ENCODE data around the gene TGFB1. TPM values are rescaled to one million over a fixed set of nuclear protein-coding genes. Genes with fewer than 3 reads are reported as not detected.

TGFB1 gene
- total and polyA plus RNA-seq, 9 of the 15 experiments (the other 6 are each of a cell fraction or from before 2014, with no cell fraction given) = 0.24 to 159 (median 17.2) TPM

DNA sequence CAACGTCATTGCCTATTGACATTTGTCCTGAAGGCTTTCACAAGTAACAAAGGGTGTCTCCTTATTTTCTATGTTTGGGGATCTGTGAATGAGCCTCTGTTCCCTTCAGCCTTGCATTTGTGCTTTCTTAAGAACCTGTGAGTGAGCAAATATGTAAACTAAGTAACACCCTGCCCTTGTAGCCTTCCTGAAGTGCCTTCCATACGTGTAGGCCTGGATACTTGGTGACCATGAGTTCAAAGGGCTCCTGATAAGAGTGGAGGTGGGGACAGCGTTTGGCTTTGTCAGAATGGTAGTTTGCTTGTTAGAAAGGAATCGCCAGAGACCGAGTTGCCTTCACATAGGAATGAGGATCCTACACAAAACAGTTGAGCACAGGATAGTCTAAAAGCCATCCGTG, 58.2 kb downstream of the TGFB1 start:
- no TSS peak for BruUV-seq (replicated peaks)
- ChIA-PET POLR2A (interaction anchor here (0.6 to 1.4 kb wide), 2 partner anchors 9 to 1062 kb away, joined by 3 to 4 read pairs; no protein-coding TSS in a partner anchor), CTCF (ENCODE audit: low intra/inter-chr PET ratio) (no interaction called here)
- FAIRE-seq = no peak
- Histone ChIP-seq H2AFZ (ENCODE audit: low read depth, low read length) (no peak overlapping the region), H3K4me2 (ENCODE audit: insufficient read depth, low read length) (no peak overlapping the region), H3K9me1 (ENCODE audit: control insufficient read depth, insufficient read depth, low read length) (no peaks in the 10 kb centered on the region), H3K9ac (ENCODE audit: insufficient read depth in 1 of 2, low read depth in 2 of 2, low read length in 2 of 2) (no peak overlapping the region; a peak in 1 of 4 replicates), H3K27ac (ENCODE audit: extremely low read depth, low read depth, low read length) (no peak overlapping the region), H3K4me3 (no peak overlapping the region), H3K79me2 (ENCODE audit: control insufficient read depth, insufficient read depth, low read length) (peaks cover 6% of the 10 kb centered on the region; the same call in 1 of the 3 replicates), H4K20me1 (replicated peaks; ENCODE audit: control insufficient read depth, insufficient read depth, low read length) (peaks cover 7% of the 10 kb centered on the region; the same call in 1 of the 2 replicates), H3K27me3 (ENCODE audit: control insufficient read depth in 2 of 2, insufficient read depth in 2 of 2, low read length in 2 of 2) (no peaks in the 10 kb centered on the region), H3K36me3 (ENCODE audit: control insufficient read depth, insufficient read depth, low read length) (peaks cover 99% of the 10 kb centered on the region), H3K9me3 (replicated peaks; ENCODE audit: control insufficient read depth, insufficient read depth, low read depth, low read length) (no peaks in the 10 kb centered on the region), H3K4me1 (replicated peaks in 1 of 2; ENCODE audit: control insufficient read depth in 2 of 2, insufficient read depth in 2 of 2, low read length in 2 of 2) (no peaks in the 10 kb centered on the region)
- in situ Hi-C loops (cut with MboI) = no loop called here
- ATAC-seq = no peak
- no peak for TF ChIP-seq IRF2 (CRISPR knock-in tag; IDR thresholded peaks at IDR 0.05)
- 0 out of 2 replicates have a peak, but pooled peaks have one; percentile 13 for TF ChIP-seq SUPT5H (IDR thresholded peaks at IDR 0.05)
- intact Hi-C loops (cut with micrococcal nuclease) = no loop called here
- 72% methylated on average over 6 of the region's 6 CpGs for WGBS (ENCODE audit: insufficient coverage, low coverage, missing lambda C conversion rate)
- no peak for DNase-seq (ENCODE audit: extremely low read depth in 1 of 4, low spot score in 3 of 4)

- Histone ChIP-seq H2AFZ (ENCODE audit: low read depth, low read length) (no peak overlapping the region), H3K9me3 (replicated peaks; ENCODE audit: control insufficient read depth, insufficient read depth, low read depth, low read length) (no peaks in the 10 kb centered on the region), H3K79me2 (ENCODE audit: control insufficient read depth, insufficient read depth, low read length) (peaks cover 6% of the 10 kb centered on the region; the same call in 1 of the 3 replicates), H3K4me2 (ENCODE audit: insufficient read depth, low read length) (no peak overlapping the region), H3K4me3 (no peak overlapping the region), H3K27me3 (ENCODE audit: control insufficient read depth in 2 of 2, insufficient read depth in 2 of 2, low read length in 2 of 2) (no peaks in the 10 kb centered on the region), H3K36me3 (ENCODE audit: control insufficient read depth, insufficient read depth, low read length) (peaks cover 99% of the 10 kb centered on the region), H3K4me1 (replicated peaks in 1 of 2; ENCODE audit: control insufficient read depth in 2 of 2, insufficient read depth in 2 of 2, low read length in 2 of 2) (no peaks in the 10 kb centered on the region), H3K27ac (ENCODE audit: extremely low read depth, low read depth, low read length) (no peak overlapping the region), H3K9ac (ENCODE audit: insufficient read depth in 1 of 2, low read depth in 2 of 2, low read length in 2 of 2) (no peak overlapping the region), H3K9me1 (ENCODE audit: control insufficient read depth, insufficient read depth, low read length) (no peaks in the 10 kb centered on the region), H4K20me1 (replicated peaks; ENCODE audit: control insufficient read depth, insufficient read depth, low read length) (peaks cover 7% of the 10 kb centered on the region; the same call in 1 of the 2 replicates)
- intact Hi-C loops (cut with micrococcal nuclease) = no loop called here
- DNase-seq (ENCODE audit: extremely low read depth in 1 of 4, low spot score in 3 of 4) = no peak
- ChIA-PET CTCF (ENCODE audit: low intra/inter-chr PET ratio) (no interaction called here), POLR2A (interaction anchor here (0.5 to 1.4 kb wide), 5 partner anchors 9 to 247 kb away, joined by 3 to 6 read pairs (median 4); no protein-coding TSS in a partner anchor)
- BruUV-seq (replicated peaks) = no TSS peak
- no peak for FAIRE-seq
- ATAC-seq = no peak
- in situ Hi-C loops (cut with MboI) = no loop called here
- 93% methylated on average over 10 of the region's 10 CpGs for WGBS (ENCODE audit: insufficient coverage, low coverage, missing lambda C conversion rate)
- TF ChIP-seq TOE1 (IDR thresholded peaks at IDR 0.05; ENCODE audit: borderline replicate concordance) (no peak), TOE1 (CRISPR knock-in tag; IDR thresholded peaks at IDR 0.05; ENCODE audit: borderline replicate concordance, low read depth) (no peak), NFYB (IDR thresholded peaks at IDR 0.05; ENCODE audit: extremely low read depth, insufficient read length) (no peak), CEBPZ (IDR thresholded peaks at IDR 0.05; ENCODE audit: borderline replicate concordance, low read depth, low read length) (no peak), MEF2D (tag; conservative IDR thresholded peaks at IDR 0.05; ENCODE audit: low read depth) (no peak), BRF2 (IDR thresholded peaks at IDR 0.05; ENCODE audit: borderline replicate concordance, insufficient read depth, insufficient read length) (no peak), SMARCC2 (IDR thresholded peaks at IDR 0.05; ENCODE audit: low read depth) (no peak), ZFPM2 (CRISPR knock-in tag; IDR thresholded peaks at IDR 0.05) (no peak), ZNF24 (IDR thresholded peaks at IDR 0.05) (no peak), ZNF184 (CRISPR knock-in tag; IDR thresholded peaks at IDR 0.05) (no peak)
Observed at GRCh38 chr19:41294393-41294792, 59.3 kb downstream of the TGFB1 start.
